Trophoblast cell (in vitro differentiated cells and primary cell): ENCODE results near the gene OAF.
A peak's percentile ranks its signal among the peaks of the same experiment; 100 is the strongest.

Source experiments
- DNase-seq, 2 donors: peaks; one replicate each; pipeline ENCODE4 v3.0.0-alpha.2; 2016
- H2AFZ ChIP-seq: 2 replicates; pipeline ENCODE4 v1.6.1; 2013; ENCODE audit warnings: low read length, moderate library complexity, mild to moderate bottlenecking; ENCODE audit not compliant: insufficient read depth, poor library complexity
- H2AK5ac ChIP-seq: 2 replicates; pipeline ENCODE4 v1.6.1; 2013; ENCODE audit warnings: mild to moderate bottlenecking, low read length
- H2BK120ac ChIP-seq: 2 replicates; pipeline ENCODE4 v1.6.1; 2013; ENCODE audit warnings: low read length, mild to moderate bottlenecking, moderate library complexity; ENCODE audit not compliant: insufficient read depth, poor library complexity
- H2BK12ac ChIP-seq: 2 replicates; pipeline ENCODE4 v1.6.1; 2013; ENCODE audit warnings: mild to moderate bottlenecking, low read length, moderate library complexity
- H2BK5ac ChIP-seq: 2 replicates; pipeline ENCODE4 v1.6.1; 2013; ENCODE audit warnings: low read length, low read depth, moderate library complexity, mild to moderate bottlenecking; ENCODE audit not compliant: poor library complexity
- H3K14ac ChIP-seq: 2 replicates; pipeline ENCODE4 v1.6.1; 2013; ENCODE audit warnings: mild to moderate bottlenecking, low read length
- H3K18ac ChIP-seq: 2 replicates; pipeline ENCODE4 v1.6.1; 2013; ENCODE audit warnings: mild to moderate bottlenecking, low read length
- H3K23ac ChIP-seq: 2 replicates; pipeline ENCODE4 v1.6.1; 2013; ENCODE audit warnings: low read length
- H3K27ac ChIP-seq: 2 replicates; pipeline ENCODE4 v1.5.1; 2013; ENCODE audit warnings: low read depth, mild to moderate bottlenecking, inconsistent platforms, low read length, moderate library complexity
- H3K27me3 ChIP-seq: 2 replicates; pipeline ENCODE4 v1.6.1; 2013; ENCODE audit warnings: inconsistent platforms, mild to moderate bottlenecking, low read length, moderate library complexity; ENCODE audit not compliant: insufficient read depth
- H3K36me3 ChIP-seq, 2 experiments: 1 replicate in 1 of 2; 2 replicates in 1 of 2; pipeline ENCODE4 v1.6.1; 2013; ENCODE audit warnings: low read length in 2 of 2, mild to moderate bottlenecking in 2 of 2, moderate library complexity in 1 of 2; ENCODE audit not compliant: insufficient read depth in 2 of 2, control insufficient read depth in 1 of 2
- H3K4ac ChIP-seq: 2 replicates; pipeline ENCODE4 v1.6.1; 2013; ENCODE audit warnings: low read depth, mild to moderate bottlenecking, low read length, moderate library complexity
- H3K4me1 ChIP-seq, 2 experiments: 1 replicate in 1 of 2; 2 replicates in 1 of 2; pipeline ENCODE4 v1.6.1; 2013; ENCODE audit warnings: low read length in 2 of 2, mild to moderate bottlenecking in 2 of 2, moderate library complexity in 1 of 2; ENCODE audit not compliant: insufficient read depth in 2 of 2, control insufficient read depth in 1 of 2
- H3K4me2 ChIP-seq: 2 replicates; pipeline ENCODE4 v1.6.1; 2013; ENCODE audit warnings: inconsistent platforms, mild to moderate bottlenecking, low read length, moderate library complexity
- H3K4me3 ChIP-seq: 2 replicates; pipeline ENCODE4 v1.5.1; 2013; ENCODE audit warnings: mild to moderate bottlenecking, low read depth, low read length, inconsistent platforms
- H3K79me1 ChIP-seq: one replicate; pipeline ENCODE4 v1.6.1; 2013; ENCODE audit warnings: low read length
- H3K79me2 ChIP-seq: 2 replicates; pipeline ENCODE4 v1.6.1; 2013; ENCODE audit warnings: low read length, mild to moderate bottlenecking; ENCODE audit not compliant: control insufficient read depth, insufficient read depth, poor library complexity
- H3K9ac ChIP-seq: 2 replicates; pipeline ENCODE4 v1.6.1; 2013; ENCODE audit warnings: mild to moderate bottlenecking, low read length
- H3K9me3 ChIP-seq: 2 replicates; pipeline ENCODE4 v1.6.1; 2013; ENCODE audit warnings: low read depth, mild to moderate bottlenecking, control low read depth, inconsistent platforms, low read length; ENCODE audit not compliant: insufficient read depth
- H4K12ac ChIP-seq: 2 replicates; pipeline ENCODE4 v1.6.1; 2013; ENCODE audit warnings: low read depth, mild to moderate bottlenecking, low read length, moderate library complexity
- H4K8ac ChIP-seq: 2 replicates; pipeline ENCODE4 v1.6.1; 2013; ENCODE audit warnings: low read depth, mild to moderate bottlenecking, low read length, moderate library complexity
- H4K91ac ChIP-seq: one replicate; pipeline ENCODE4 v1.6.1; 2013; ENCODE audit warnings: low read depth, mild to moderate bottlenecking, low read length, moderate library complexity
- WGBS: extraction: QIAGEN DNeasy Blood & Tissue Kit; methylation state at CpG from one replicate; pipeline ENCODE4 v1.1.7; 2013; ENCODE audit warnings: missing lambda C conversion rate; ENCODE audit not compliant: insufficient read length, insufficient coverage; ENCODE audit errors: extremely low coverage; 5-methylcytosine and 5-hydroxymethylcytosine counted together

The OAF gene

GRCh38 chr11:120254788-120255518 lies 44.1 kb downstream of the OAF start:
- H3K4me3 ChIP-seq = no peak overlapping the region

GRCh38 chr11:120255519-120255866 lies 44.7 kb downstream of the OAF start:
- Histone ChIP-seq H3K79me1 (no peaks in the 10 kb centered on the region), H3K36me3 (no peaks in the 10 kb centered on the region), H3K4me2 (peak overlapping the region; percentile 37), H3K23ac (no peak overlapping the region), H4K8ac (no peak overlapping the region), H2AFZ (no peak overlapping the region), H3K4ac (no peak overlapping the region), H3K9ac (no peak overlapping the region), H3K4me3 (no peak overlapping the region), H2BK120ac (no peak overlapping the region), H2BK12ac (no peak overlapping the region), H3K27ac (no peak overlapping the region), H3K18ac (no peak overlapping the region), H2AK5ac (no peak overlapping the region), H3K9me3 (no peaks in the 10 kb centered on the region), H3K14ac (no peak overlapping the region), H3K4me1 (peaks cover 3 to 8% of the 10 kb centered on the region in 2 experiments), H4K91ac (no peak overlapping the region), H4K12ac (no peak overlapping the region), H3K79me2 (no peaks in the 10 kb centered on the region), H2BK5ac (no peak overlapping the region), H3K27me3 (peaks cover 5% of the 10 kb centered on the region)
- DNase-seq = no peak
- no CpG with 5 or more reads among the region's 9 CpGs for WGBS

More at GRCh38 chr11:120254788-120255518, 44.1 kb downstream of the OAF start:
- Histone ChIP-seq H3K79me1 (no peaks in the 10 kb centered on the region), H3K9me3 (no peaks in the 10 kb centered on the region), H2AK5ac (no peak overlapping the region), H3K4me2 (peak overlapping the region; percentile 37), H4K12ac (no peak overlapping the region), H3K4ac (no peak overlapping the region), H2AFZ (no peak overlapping the region), H2BK120ac (no peak overlapping the region), H3K27me3 (peaks cover 5% of the 10 kb centered on the region), H3K4me1 (peaks cover 0 to 4% of the 10 kb centered on the region in 2 experiments), H3K14ac (no peak overlapping the region), H2BK5ac (no peak overlapping the region), H3K23ac (no peak overlapping the region), H3K27ac (no peak overlapping the region), H4K91ac (no peak overlapping the region), H3K36me3 (no peaks in the 10 kb centered on the region), H2BK12ac (no peak overlapping the region), H3K9ac (peak overlapping the region; percentile 30), H4K8ac (no peak overlapping the region), H3K79me2 (no peaks in the 10 kb centered on the region), H3K18ac (no peak overlapping the region)
- no peak for DNase-seq
- no CpG with 5 or more reads among the region's 13 CpGs for WGBS

- no peak overlapping the region for H4K91ac ChIP-seq
- no peak overlapping the region for H2BK12ac ChIP-seq
- no peaks in the 10 kb centered on the region for H3K36me3 ChIP-seq
- H3K9ac ChIP-seq = no peak overlapping the region
- no peak overlapping the region for H3K4ac ChIP-seq
- no peak overlapping the region for H2BK5ac ChIP-seq
- H4K12ac ChIP-seq = no peak overlapping the region
- no peak overlapping the region for H2BK120ac ChIP-seq
- no peaks in the 10 kb centered on the region for H3K9me3 ChIP-seq
- H3K4me2 ChIP-seq = no peak overlapping the region
- no peak overlapping the region for H3K18ac ChIP-seq
- no peak overlapping the region for H3K14ac ChIP-seq
- H3K79me2 ChIP-seq = no peaks in the 10 kb centered on the region
- peaks cover 3 to 11% of the 10 kb centered on the region in 2 experiments for H3K4me1 ChIP-seq
- no CpG with 5 or more reads among the region's 4 CpGs for WGBS
- no peak overlapping the region for H3K27ac ChIP-seq
- H3K23ac ChIP-seq = no peak overlapping the region
- no peaks in the 10 kb centered on the region for H3K79me1 ChIP-seq
- H2AFZ ChIP-seq = no peak overlapping the region
- H3K4me3 ChIP-seq = no peak overlapping the region
- H4K8ac ChIP-seq = no peak overlapping the region
- peaks cover 5% of the 10 kb centered on the region for H3K27me3 ChIP-seq
- H2AK5ac ChIP-seq = no peak overlapping the region
- no peak for DNase-seq
Observed at GRCh38 chr11:120256178-120256577, 45.3 kb downstream of the OAF start.

- Histone ChIP-seq H2BK120ac (no peak overlapping the region), H3K14ac (no peak overlapping the region), H3K4me1 (peaks cover 3 to 11% of the 10 kb centered on the region in 2 experiments), H2BK12ac (no peak overlapping the region), H2AFZ (no peak overlapping the region), H3K36me3 (no peaks in the 10 kb centered on the region), H3K4me3 (no peak overlapping the region), H3K4me2 (no peak overlapping the region), H3K23ac (no peak overlapping the region), H2BK5ac (no peak overlapping the region), H3K18ac (no peak overlapping the region), H3K9me3 (no peaks in the 10 kb centered on the region), H2AK5ac (no peak overlapping the region), H3K27me3 (peaks cover 5% of the 10 kb centered on the region), H3K9ac (no peak overlapping the region), H3K79me1 (no peaks in the 10 kb centered on the region), H3K27ac (no peak overlapping the region), H3K79me2 (no peaks in the 10 kb centered on the region), H4K12ac (no peak overlapping the region), H4K8ac (no peak overlapping the region), H3K4ac (no peak overlapping the region), H4K91ac (no peak overlapping the region)
- no peak for DNase-seq
- no CpG with 5 or more reads among the region's 2 CpGs for WGBS
Observed at GRCh38 chr11:120256779-120257178, 45.9 kb downstream of the OAF start.
